Gastroesophageal sphincter (tissue), 3 donors: ENCODE results near the gene PATJ.

Experiments used
- POLR2A ChIP-seq, 2 donors: fragments of 450-650 bp; IDR thresholded peaks; one replicate each; pipeline ENCODE4 v1.6.1; 2017; ENCODE audit warnings: antibody characterized with exemption in 2 of 2, mild to moderate bottlenecking in 2 of 2, moderate library complexity in 1 of 2
- POLR2AphosphoS5 ChIP-seq: sonication (generic); formaldehyde crosslinking; IDR thresholded peaks from one replicate; pipeline ENCODE4 v1.6.1; 2017; ENCODE audit warnings: antibody characterized with exemption
- TF ChIP-seq, protein P1 (sequence below), 4 experiments: fragments of 200-600 bp in 2 of 4; fragments of 450-650 bp in 2 of 4; sonication (generic) in 1 of 4; IDR thresholded peaks; one replicate each; pipeline ENCODE4 v1.5.1; 2017 to 2019; ENCODE audit warnings: antibody characterized with exemption in 4 of 4, mild to moderate bottlenecking in 2 of 4, moderate library complexity in 2 of 4

- TF ChIP-seq, protein P1, sequence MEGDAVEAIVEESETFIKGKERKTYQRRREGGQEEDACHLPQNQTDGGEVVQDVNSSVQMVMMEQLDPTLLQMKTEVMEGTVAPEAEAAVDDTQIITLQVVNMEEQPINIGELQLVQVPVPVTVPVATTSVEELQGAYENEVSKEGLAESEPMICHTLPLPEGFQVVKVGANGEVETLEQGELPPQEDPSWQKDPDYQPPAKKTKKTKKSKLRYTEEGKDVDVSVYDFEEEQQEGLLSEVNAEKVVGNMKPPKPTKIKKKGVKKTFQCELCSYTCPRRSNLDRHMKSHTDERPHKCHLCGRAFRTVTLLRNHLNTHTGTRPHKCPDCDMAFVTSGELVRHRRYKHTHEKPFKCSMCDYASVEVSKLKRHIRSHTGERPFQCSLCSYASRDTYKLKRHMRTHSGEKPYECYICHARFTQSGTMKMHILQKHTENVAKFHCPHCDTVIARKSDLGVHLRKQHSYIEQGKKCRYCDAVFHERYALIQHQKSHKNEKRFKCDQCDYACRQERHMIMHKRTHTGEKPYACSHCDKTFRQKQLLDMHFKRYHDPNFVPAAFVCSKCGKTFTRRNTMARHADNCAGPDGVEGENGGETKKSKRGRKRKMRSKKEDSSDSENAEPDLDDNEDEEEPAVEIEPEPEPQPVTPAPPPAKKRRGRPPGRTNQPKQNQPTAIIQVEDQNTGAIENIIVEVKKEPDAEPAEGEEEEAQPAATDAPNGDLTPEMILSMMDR (IDR thresholded peaks at IDR 0.05) = no peak
- no peak for TF ChIP-seq POLR2AphosphoS5
- TF ChIP-seq POLR2A (IDR thresholded peaks at IDR 0.05) = no peak
These were observed 351.0 kb downstream of the PATJ start for GRCh38 chr1:62093261-62093660.
